AG09309 (cell line): ENCODE results near the gene APOC1.

Source experiments
- DNase-seq: peaks from one replicate; pipeline ENCODE4 v3.0.0-alpha.2; 2010; ENCODE audit warnings: low read depth
- H3K4me3 ChIP-seq: 2 replicates; pipeline ENCODE4 v1.5.1; 2011; ENCODE audit warnings: mild to moderate bottlenecking, low read depth, low read length, moderate library complexity; ENCODE audit not compliant: control insufficient read depth
- TF ChIP-seq, protein P1 (sequence below): IDR thresholded peaks from 2 replicates; pipeline ENCODE4 v1.5.1; 2011; ENCODE audit warnings: mild to moderate bottlenecking, low read depth, low read length, inconsistent platforms; ENCODE audit not compliant: insufficient read depth, control insufficient read depth; ENCODE audit errors: missing control alignments

APOC1 gene

GRCh38 chr19:44900328-44901244 is 13.8 kb upstream of the APOC1 start:
- TF ChIP-seq, protein P1, sequence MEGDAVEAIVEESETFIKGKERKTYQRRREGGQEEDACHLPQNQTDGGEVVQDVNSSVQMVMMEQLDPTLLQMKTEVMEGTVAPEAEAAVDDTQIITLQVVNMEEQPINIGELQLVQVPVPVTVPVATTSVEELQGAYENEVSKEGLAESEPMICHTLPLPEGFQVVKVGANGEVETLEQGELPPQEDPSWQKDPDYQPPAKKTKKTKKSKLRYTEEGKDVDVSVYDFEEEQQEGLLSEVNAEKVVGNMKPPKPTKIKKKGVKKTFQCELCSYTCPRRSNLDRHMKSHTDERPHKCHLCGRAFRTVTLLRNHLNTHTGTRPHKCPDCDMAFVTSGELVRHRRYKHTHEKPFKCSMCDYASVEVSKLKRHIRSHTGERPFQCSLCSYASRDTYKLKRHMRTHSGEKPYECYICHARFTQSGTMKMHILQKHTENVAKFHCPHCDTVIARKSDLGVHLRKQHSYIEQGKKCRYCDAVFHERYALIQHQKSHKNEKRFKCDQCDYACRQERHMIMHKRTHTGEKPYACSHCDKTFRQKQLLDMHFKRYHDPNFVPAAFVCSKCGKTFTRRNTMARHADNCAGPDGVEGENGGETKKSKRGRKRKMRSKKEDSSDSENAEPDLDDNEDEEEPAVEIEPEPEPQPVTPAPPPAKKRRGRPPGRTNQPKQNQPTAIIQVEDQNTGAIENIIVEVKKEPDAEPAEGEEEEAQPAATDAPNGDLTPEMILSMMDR = no peak
- no peak for DNase-seq
- H3K4me3 ChIP-seq = no peak overlapping the region

GRCh38 chr19:44903216-44903601 is 11.2 kb upstream of the APOC1 start:
- no peak overlapping the region for H3K4me3 ChIP-seq
- TF ChIP-seq, protein P1 = no peak
- DNase-seq = no peak

DNA sequence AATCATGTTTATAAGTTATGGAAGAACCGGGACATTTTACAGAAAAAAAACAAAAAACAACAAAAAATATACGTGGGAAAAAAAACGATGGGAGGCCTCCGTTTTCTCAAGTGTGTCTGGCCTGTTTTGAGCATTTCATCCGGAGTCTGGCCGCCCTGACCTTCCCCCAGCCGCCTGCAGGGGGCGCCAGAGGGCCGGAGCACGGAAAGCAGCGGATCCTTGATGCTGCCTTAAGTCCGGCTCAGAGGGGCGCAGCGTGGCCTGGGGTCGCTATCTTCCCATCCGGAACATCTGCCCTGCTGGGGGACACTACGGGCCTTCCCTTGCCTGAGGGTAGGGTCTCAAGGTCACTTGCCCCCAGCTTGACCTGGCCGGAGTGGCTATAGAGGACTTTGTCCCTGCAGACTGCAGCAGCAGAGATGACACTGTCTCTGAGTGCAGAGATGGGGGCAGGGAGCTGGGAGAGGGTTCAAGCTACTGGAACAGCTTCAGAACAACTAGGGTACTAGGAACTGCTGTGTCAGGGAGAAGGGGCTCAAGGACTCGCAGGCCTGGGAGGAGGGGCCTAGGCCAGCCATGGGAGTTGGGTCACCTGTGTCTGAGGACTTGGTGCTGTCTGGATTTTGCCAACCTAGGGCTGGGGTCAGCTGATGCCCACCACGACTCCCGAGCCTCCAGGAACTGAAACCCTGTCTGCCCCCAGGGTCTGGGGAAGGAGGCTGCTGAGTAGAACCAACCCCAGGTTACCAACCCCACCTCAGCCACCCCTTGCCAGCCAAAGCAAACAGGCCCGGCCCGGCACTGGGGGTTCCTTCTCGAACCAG is 10.6 kb upstream of the APOC1 start:
- TF ChIP-seq, protein P1 = peak; percentile 99
- no peak for DNase-seq
- H3K4me3 ChIP-seq = no peak overlapping the region

- no peak for DNase-seq
- no peak overlapping the region for H3K4me3 ChIP-seq
Observed at GRCh38 chr19:44904426-44904994, 9.9 kb upstream of the APOC1 start.

GRCh38 chr19:44905437-44906160 is 8.8 kb upstream of the APOC1 start, which contains the start of gene APOE:
Gene APOE, plus strand, starts transcription at chr19:44905796. Its CDS starts 829 bp downstream, at chr19:44906625.
- TF ChIP-seq, protein P1 = no peak
- no peak for DNase-seq
- H3K4me3 ChIP-seq = no peak within 1 kb of the TSS

More at GRCh38 chr19:44904426-44904994, 9.9 kb upstream of the APOC1 start:
- TF ChIP-seq, protein P1 = peak; percentile 7

DNA sequence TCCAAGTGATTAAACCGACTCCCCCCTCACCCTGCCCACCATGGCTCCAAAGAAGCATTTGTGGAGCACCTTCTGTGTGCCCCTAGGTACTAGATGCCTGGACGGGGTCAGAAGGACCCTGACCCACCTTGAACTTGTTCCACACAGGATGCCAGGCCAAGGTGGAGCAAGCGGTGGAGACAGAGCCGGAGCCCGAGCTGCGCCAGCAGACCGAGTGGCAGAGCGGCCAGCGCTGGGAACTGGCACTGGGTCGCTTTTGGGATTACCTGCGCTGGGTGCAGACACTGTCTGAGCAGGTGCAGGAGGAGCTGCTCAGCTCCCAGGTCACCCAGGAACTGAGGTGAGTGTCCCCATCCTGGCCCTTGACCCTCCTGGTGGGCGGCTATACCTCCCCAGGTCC is 6.8 kb upstream of the APOC1 start:
- TF ChIP-seq, protein P1 = no peak
- DNase-seq = no peak
- H3K4me3 ChIP-seq = no peak overlapping the region
